Endodermal cell (in vitro differentiated cells): ENCODE results near the gene RACK1. TPM values are rescaled to one million over a fixed set of nuclear protein-coding genes. Genes with fewer than 3 reads are reported as not detected.

Experiments used
- DNase-seq: peaks from one replicate; pipeline ENCODE4 v3.0.0-alpha.2; 2017
- H3K27ac ChIP-seq: 2 replicates; pipeline ENCODE4 v1.5.1; 2013; ENCODE audit warnings: mild to moderate bottlenecking, low read depth, low read length, moderate library complexity
- H3K27me3 ChIP-seq: 2 replicates; pipeline ENCODE4 v1.6.1; 2013; ENCODE audit warnings: mild to moderate bottlenecking, low read length, moderate library complexity; ENCODE audit not compliant: insufficient read depth, control insufficient read depth, poor library complexity, severe bottlenecking
- H3K36me3 ChIP-seq: 2 replicates; pipeline ENCODE4 v1.7.0; 2013; ENCODE audit warnings: mild to moderate bottlenecking, low read length, moderate library complexity; ENCODE audit not compliant: control insufficient read depth, insufficient read depth
- H3K4me1 ChIP-seq: one replicate; pipeline ENCODE4 v1.7.0; 2013; ENCODE audit warnings: low read length; ENCODE audit not compliant: control insufficient read depth, insufficient read depth
- H3K4me3 ChIP-seq: 2 replicates; pipeline ENCODE4 v1.5.1; 2013; ENCODE audit warnings: mild to moderate bottlenecking, low read length, moderate library complexity
- H3K9ac ChIP-seq: 2 replicates; pipeline ENCODE4 v1.6.1; 2013; ENCODE audit warnings: mild to moderate bottlenecking, low read length, moderate library complexity; ENCODE audit not compliant: poor library complexity, severe bottlenecking; ENCODE audit errors: extremely low read depth
- H3K9me3 ChIP-seq: 2 replicates; pipeline ENCODE4 v1.6.1; 2013; ENCODE audit warnings: mild to moderate bottlenecking, low read length, moderate library complexity; ENCODE audit not compliant: control insufficient read depth
- H3K27ac Mint-ChIP-seq: 2 replicates; pipeline ENCODE4 v1.8.0; 2020; ENCODE audit warnings: mixed read lengths
- H3K27me3 Mint-ChIP-seq: 2 replicates; pipeline ENCODE4 v1.8.0; 2021; ENCODE audit warnings: mild to moderate bottlenecking, mixed read lengths; ENCODE audit not compliant: insufficient read depth
- H3K36me3 Mint-ChIP-seq: 2 replicates; pipeline ENCODE4 v1.8.0; 2020; ENCODE audit warnings: low read depth, mixed read lengths
- H3K4me1 Mint-ChIP-seq: 2 replicates; pipeline ENCODE4 v1.8.0; 2020; ENCODE audit warnings: mixed read lengths
- H3K4me3 Mint-ChIP-seq: 2 replicates; pipeline ENCODE4 v1.8.0; 2020; ENCODE audit warnings: mild to moderate bottlenecking, moderate library complexity, mixed read lengths
- H3K9me3 Mint-ChIP-seq: 2 replicates; pipeline ENCODE4 v1.8.0; 2020; ENCODE audit warnings: mild to moderate bottlenecking, mixed read lengths
- WGBS, 2 experiments: methylation state at CpG; one replicate each; pipeline versions ENCODE4 v1.1.5 to v1.1.7; 2013; ENCODE audit warnings: missing lambda C conversion rate in 2 of 2, mixed read lengths in 1 of 2; ENCODE audit not compliant: insufficient coverage in 1 of 2, insufficient read length in 1 of 2; 5-methylcytosine and 5-hydroxymethylcytosine counted together
- total RNA-seq, 2 donors: library from RNA; stranded (reverse); fragmentation: NEBNext Ultra II Directional in 1 of 2; extraction: Animal tissue kit (Norgen Biotek cat#: 25700) in 1 of 2; gene quantifications; 2 replicates in 1 of 2; 3 replicates in 1 of 2; pipeline ENCODE4 v1.2.1, GENCODE V29; 2021
- TF ChIP-seq, protein P1 (sequence below): fragments of 200-600 bp; sonication (generic); conservative IDR thresholded peaks from 2 replicates; pipeline ENCODE4 v1.5.0; 2021; ENCODE audit warnings: antibody characterized with exemption, mild to moderate bottlenecking

RACK1 gene
- total RNA-seq, 2 donors from 2014 or later, result 1,942 to 1,975 TPM

DNA sequence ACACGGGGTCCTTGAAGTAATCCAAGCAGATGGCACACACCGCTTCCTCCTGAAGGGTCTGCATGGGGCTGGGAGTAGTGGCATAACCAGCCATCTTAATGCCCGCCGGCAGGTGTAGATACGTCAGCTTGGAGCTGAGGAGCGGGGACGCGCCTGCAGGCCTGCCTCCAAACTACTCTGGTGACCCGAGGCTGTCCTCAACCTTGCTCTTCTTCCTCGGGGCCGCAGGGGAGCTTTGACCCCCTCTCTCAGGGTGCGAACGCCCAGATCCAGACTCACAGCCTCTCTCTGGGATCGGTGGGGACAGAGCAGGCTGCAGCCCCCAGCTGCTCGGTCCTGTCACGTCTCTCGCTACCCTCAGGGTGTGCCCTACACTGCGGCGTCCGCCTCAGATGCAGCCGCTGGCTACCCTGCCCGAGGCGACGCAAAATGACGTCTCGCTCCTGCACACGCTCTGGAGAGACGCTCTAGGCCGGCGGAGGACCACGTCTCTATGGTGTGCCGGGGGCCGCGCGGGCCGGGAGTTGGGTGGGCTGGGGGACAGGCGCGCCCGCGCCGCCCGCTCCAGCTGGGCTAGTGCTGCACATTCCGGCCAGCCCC lies 17.1 kb upstream of the RACK1 start, which contains the start of gene TRIM52:
TRIM52 (minus strand) TSS at position 424 of the 600 bp plus-strand sequence; CDS start at position 94, 330 bp downstream.
- Histone ChIP-seq H3K27me3 (no peaks in the 10 kb centered on the region), H3K27ac (peak within 1 kb of the TSS; percentile 90), H3K4me3 (peak within 1 kb of the TSS; percentile 86), H3K36me3 (peaks cover 33% of the 10 kb centered on the region), H3K4me1 (no peaks in the 10 kb centered on the region), H3K9ac (peak within 1 kb of the TSS; percentile 94), H3K9me3 (no peaks in the 10 kb centered on the region)
- Mint-ChIP-seq H3K27me3 (no peaks in the 10 kb centered on the region), H3K36me3 (peaks cover 28% of the 10 kb centered on the region), H3K4me3 (peak within 1 kb of the TSS; percentile 84), H3K9me3 (no peaks in the 10 kb centered on the region), H3K27ac (peak within 1 kb of the TSS; percentile 85), H3K4me1 (peaks cover 19% of the 10 kb centered on the region)
- DNase-seq, result peak; percentile 97
- WGBS, 2 experiments, result 0% methylated on average over 12 to 43 of the region's 43 CpGs
- TF ChIP-seq, protein P1, sequence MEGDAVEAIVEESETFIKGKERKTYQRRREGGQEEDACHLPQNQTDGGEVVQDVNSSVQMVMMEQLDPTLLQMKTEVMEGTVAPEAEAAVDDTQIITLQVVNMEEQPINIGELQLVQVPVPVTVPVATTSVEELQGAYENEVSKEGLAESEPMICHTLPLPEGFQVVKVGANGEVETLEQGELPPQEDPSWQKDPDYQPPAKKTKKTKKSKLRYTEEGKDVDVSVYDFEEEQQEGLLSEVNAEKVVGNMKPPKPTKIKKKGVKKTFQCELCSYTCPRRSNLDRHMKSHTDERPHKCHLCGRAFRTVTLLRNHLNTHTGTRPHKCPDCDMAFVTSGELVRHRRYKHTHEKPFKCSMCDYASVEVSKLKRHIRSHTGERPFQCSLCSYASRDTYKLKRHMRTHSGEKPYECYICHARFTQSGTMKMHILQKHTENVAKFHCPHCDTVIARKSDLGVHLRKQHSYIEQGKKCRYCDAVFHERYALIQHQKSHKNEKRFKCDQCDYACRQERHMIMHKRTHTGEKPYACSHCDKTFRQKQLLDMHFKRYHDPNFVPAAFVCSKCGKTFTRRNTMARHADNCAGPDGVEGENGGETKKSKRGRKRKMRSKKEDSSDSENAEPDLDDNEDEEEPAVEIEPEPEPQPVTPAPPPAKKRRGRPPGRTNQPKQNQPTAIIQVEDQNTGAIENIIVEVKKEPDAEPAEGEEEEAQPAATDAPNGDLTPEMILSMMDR, result peak; percentile 24

DNA sequence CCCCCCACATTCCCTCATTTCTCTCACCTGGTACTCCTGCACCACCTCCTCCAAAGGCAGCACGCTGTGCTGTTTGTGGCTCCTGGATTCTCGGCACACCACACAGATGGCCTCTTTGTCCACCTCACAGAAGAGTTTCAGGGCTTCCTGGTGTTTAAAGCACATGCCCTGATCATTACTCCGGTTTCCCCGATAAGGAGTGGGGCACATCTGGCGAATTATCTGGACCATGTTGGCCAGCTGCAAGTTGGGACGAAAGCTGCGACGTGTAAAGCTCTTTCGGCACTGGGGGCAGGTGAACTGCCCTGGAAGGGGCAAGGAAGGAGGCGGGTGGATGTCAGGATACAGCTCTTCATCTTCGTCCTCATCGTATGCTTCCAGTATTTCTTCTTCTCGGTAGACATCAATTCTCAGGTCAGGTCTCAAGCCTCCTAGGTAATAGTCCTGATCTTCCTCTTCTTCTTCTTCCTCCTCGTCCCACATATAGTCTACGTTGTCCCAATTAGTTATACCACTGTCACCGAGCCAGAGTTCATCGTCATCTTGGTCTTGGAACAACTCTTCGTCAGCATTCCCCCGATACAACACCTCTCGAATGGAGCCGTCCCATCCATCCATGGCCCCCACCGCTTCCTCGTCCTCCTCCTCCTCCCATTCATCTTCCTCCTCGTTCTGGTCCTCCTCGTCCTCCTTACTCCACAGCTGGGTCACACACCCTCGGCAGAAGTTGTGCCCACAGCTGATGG lies 16.4 kb upstream of the RACK1 start:
- Histone ChIP-seq H3K9ac (peak overlapping the region; percentile 94), H3K36me3 (peaks cover 40% of the 10 kb centered on the region), H3K27ac (peak overlapping the region; percentile 78), H3K4me3 (peak overlapping the region; percentile 86), H3K9me3 (no peaks in the 10 kb centered on the region), H3K27me3 (no peaks in the 10 kb centered on the region), H3K4me1 (no peaks in the 10 kb centered on the region)
- H3K4me3 Mint-ChIP-seq, result peak overlapping the region; percentile 84
- peak overlapping the region; percentile 85 for H3K27ac Mint-ChIP-seq
- TF ChIP-seq, protein P1, result no peak
- DNase-seq, result peak; percentile 46
- peaks cover 34% of the 10 kb centered on the region for H3K36me3 Mint-ChIP-seq
- peaks cover 17% of the 10 kb centered on the region for H3K4me1 Mint-ChIP-seq
- H3K9me3 Mint-ChIP-seq, result no peaks in the 10 kb centered on the region
- H3K27me3 Mint-ChIP-seq, result no peaks in the 10 kb centered on the region
- 5 to 6% methylated on average over 22 to 26 of the region's 26 CpGs for WGBS, 2 experiments

DNA sequence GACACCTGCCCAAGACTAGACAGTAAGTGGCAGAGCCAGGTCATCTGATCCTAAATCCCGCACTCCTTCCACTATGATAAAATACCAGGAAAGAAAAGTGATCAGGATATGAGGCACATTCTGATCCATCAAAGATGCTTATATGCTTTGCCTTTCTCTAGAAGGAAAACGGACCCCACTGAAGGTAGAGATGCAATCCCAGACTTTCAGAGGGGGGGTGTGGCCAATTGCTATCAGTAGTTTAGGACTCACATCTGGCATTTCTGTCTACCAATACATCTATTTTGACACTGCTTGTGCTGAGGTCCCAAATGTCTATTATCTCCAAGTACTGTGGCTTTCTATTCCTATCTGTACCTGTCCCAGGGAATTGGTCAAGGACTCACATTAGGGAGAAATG lies 15.6 kb upstream of the RACK1 start:
- WGBS, 2 experiments, result 57 to 59% methylated on average over 1 to 2 of the region's 2 CpGs

More for the DNA sequence above, 15.6 kb upstream of the RACK1 start:
- peaks cover 47% of the 10 kb centered on the region for H3K36me3 ChIP-seq
- Mint-ChIP-seq H3K36me3 (peaks cover 38% of the 10 kb centered on the region), H3K27me3 (no peaks in the 10 kb centered on the region), H3K4me3 (peak overlapping the region; percentile 84), H3K4me1 (peaks cover 17% of the 10 kb centered on the region), H3K27ac (no peak overlapping the region), H3K9me3 (no peaks in the 10 kb centered on the region)
- H3K27me3 ChIP-seq, result no peaks in the 10 kb centered on the region
- peak; percentile 37 for DNase-seq
- H3K4me3 ChIP-seq, result peak overlapping the region; percentile 86
- no peak overlapping the region for H3K27ac ChIP-seq
- H3K4me1 ChIP-seq, result no peaks in the 10 kb centered on the region
- TF ChIP-seq, protein P1, result no peak
- no peak overlapping the region for H3K9ac ChIP-seq
- H3K9me3 ChIP-seq, result no peaks in the 10 kb centered on the region
